OCI-LY1 (cell line): ENCODE measurements around the gene ZNF880.

Source experiments
- H2AFZ ChIP-seq: fragments of 200-600 bp; sonication (generic), shearing (Covaris generic); 2 replicates; pipeline ENCODE4 v1.6.0; 2014; ENCODE audit warnings: antibody characterized with exemption, mild to moderate bottlenecking, low read length
- H3F3A ChIP-seq: fragments of 200-600 bp; sonication (generic), shearing (Covaris generic); 2 replicates; pipeline ENCODE4 v1.6.0; 2014; ENCODE audit warnings: mild to moderate bottlenecking, antibody characterized with exemption, low read length, moderate library complexity; ENCODE audit not compliant: insufficient read depth
- H3K27ac ChIP-seq: fragments of 200-600 bp; sonication (generic); 2 replicates; pipeline ENCODE4 v1.5.1; 2014; ENCODE audit warnings: low read length, mixed run types, mild to moderate bottlenecking, low read depth; ENCODE audit not compliant: poor library complexity, severe bottlenecking
- H3K27me3 ChIP-seq: fragments of 200-600 bp; sonication (generic); 2 replicates; pipeline ENCODE4 v1.6.0; 2014; ENCODE audit warnings: antibody characterized with exemption, mild to moderate bottlenecking, low read length, moderate library complexity; ENCODE audit not compliant: insufficient read depth
- H3K36me3 ChIP-seq: fragments of 200-600 bp; sonication (generic); 2 replicates; pipeline ENCODE4 v1.6.1; 2014; ENCODE audit warnings: mild to moderate bottlenecking, antibody characterized with exemption, low read length, moderate library complexity, mixed read lengths; ENCODE audit not compliant: insufficient read depth
- H3K4me1 ChIP-seq: fragments of 200-600 bp; sonication (generic); 2 replicates; pipeline ENCODE4 v1.5.1; 2014; ENCODE audit warnings: mild to moderate bottlenecking, low read length, moderate library complexity; ENCODE audit not compliant: insufficient read depth, severe bottlenecking
- H3K4me2 ChIP-seq: fragments of 200-600 bp; sonication (generic), shearing (Covaris generic); 2 replicates; pipeline ENCODE4 v1.6.1; 2014; ENCODE audit warnings: low read length
- H3K4me3 ChIP-seq: fragments of 200-600 bp; sonication (generic); 2 replicates; pipeline ENCODE4 v1.5.1; 2014; ENCODE audit warnings: low read length, low read depth, mild to moderate bottlenecking, mixed read lengths; ENCODE audit not compliant: poor library complexity, severe bottlenecking
- H3K79me2 ChIP-seq: fragments of 200-600 bp; shearing (Covaris generic); 2 replicates; pipeline ENCODE4 v1.6.1; 2016; ENCODE audit warnings: mixed run types, low read length, mixed read lengths; ENCODE audit not compliant: insufficient read depth
- H3K9ac ChIP-seq: fragments of 200-600 bp; sonication (generic), shearing (Covaris generic); 2 replicates; pipeline ENCODE4 v1.6.1; 2014; ENCODE audit warnings: mild to moderate bottlenecking, low read length, mixed read lengths
- H3K9me2 ChIP-seq: fragments of 200-600 bp; sonication (generic), shearing (Covaris generic); 2 replicates; pipeline ENCODE4 v1.6.1; 2014; ENCODE audit warnings: low read depth, mild to moderate bottlenecking, low read length, mixed read lengths
- H3K9me3 ChIP-seq: fragments of 200-600 bp; shearing (Covaris generic); 2 replicates; pipeline ENCODE4 v1.6.1; 2014; ENCODE audit warnings: low read length, mixed read lengths
- H4K20me1 ChIP-seq: fragments of 200-600 bp; sonication (generic), shearing (Covaris generic); 2 replicates; pipeline ENCODE4 v1.6.0; 2016; ENCODE audit warnings: mild to moderate bottlenecking, low read length; ENCODE audit not compliant: insufficient read depth
- CTCF ChIP-seq: fragments of 200-600 bp; sonication (generic), shearing (Covaris generic); IDR thresholded peaks from 2 replicates; pipeline ENCODE4 v1.5.1; 2017; ENCODE audit warnings: mild to moderate bottlenecking, antibody characterized with exemption, low read length, moderate library complexity, mixed read lengths
- EZH2 ChIP-seq: fragments of 200-600 bp; sonication (generic), shearing (Covaris generic); IDR thresholded peaks from 2 replicates; pipeline ENCODE4 v1.8.0; 2017; ENCODE audit warnings: borderline replicate concordance, mixed run types, mild to moderate bottlenecking, antibody characterized with exemption, low read length, moderate library complexity, mixed read lengths

The ZNF880 gene

GRCh38 chr19:52415711-52416110 is 46.0 kb downstream of the ZNF880 start:
- Histone ChIP-seq H3K36me3 (no peaks in the 10 kb centered on the region; the same call in 1 of the 2 replicates), H4K20me1 (no peaks in the 10 kb centered on the region), H3K9ac (no peak overlapping the region), H3K4me1 (no peaks in the 10 kb centered on the region), H3K27ac (no peak overlapping the region), H2AFZ (no peak overlapping the region), H3K9me2 (no peaks in the 10 kb centered on the region), H3K4me3 (no peak overlapping the region), H3K27me3 (no peaks in the 10 kb centered on the region), H3K9me3 (peaks cover 12% of the 10 kb centered on the region), H3K79me2 (no peaks in the 10 kb centered on the region), H3K4me2 (no peak overlapping the region), H3F3A (no peaks in the 10 kb centered on the region)
- no peak for TF ChIP-seq CTCF
- no peak for TF ChIP-seq EZH2

GRCh38 chr19:52428937-52429336 is 59.2 kb downstream of the ZNF880 start, which contains the start of gene ZNF534:
ZNF534 (plus strand) TSS chr19:52429148; CDS start chr19:52431475, 2,327 bp downstream.
- H3K9ac ChIP-seq: no peak within 1 kb of the TSS
- no peak within 1 kb of the TSS for H3K4me2 ChIP-seq
- H3K27ac ChIP-seq: no peak within 1 kb of the TSS
- no peak within 1 kb of the TSS for H3K4me3 ChIP-seq
- H3K9me3 ChIP-seq: no peaks in the 10 kb centered on the region
- H3K4me1 ChIP-seq: no peaks in the 10 kb centered on the region
- H3F3A ChIP-seq: no peaks in the 10 kb centered on the region
- H3K36me3 ChIP-seq: no peaks in the 10 kb centered on the region
- H4K20me1 ChIP-seq: no peaks in the 10 kb centered on the region
- no peaks in the 10 kb centered on the region for H3K9me2 ChIP-seq
- TF ChIP-seq EZH2: no peak
- no peak for TF ChIP-seq CTCF
- no peak within 1 kb of the TSS for H2AFZ ChIP-seq
- H3K79me2 ChIP-seq: no peaks in the 10 kb centered on the region
- H3K27me3 ChIP-seq: no peaks in the 10 kb centered on the region
